HepG2 (cell line): ENCODE results near the gene TBL3.

ENCODE experiments used
- CTCF ChIP-seq: sonication (generic); formaldehyde crosslinking; IDR thresholded peaks from 2 replicates; pipeline ENCODE4 v1.5.0; 2020; ENCODE audit warnings: mild to moderate bottlenecking, missing genetic modification reagents, moderate library complexity
- NR0B2 ChIP-seq: sonication (generic); formaldehyde crosslinking; IDR thresholded peaks from 2 replicates; pipeline ENCODE4 v1.4.0; 2020; ENCODE audit warnings: mild to moderate bottlenecking, missing genetic modification reagents
- SALL2 ChIP-seq: sonication (generic); formaldehyde crosslinking; IDR thresholded peaks from 2 replicates; pipeline ENCODE4 v1.8.1; 2023; ENCODE audit warnings: mild to moderate bottlenecking, missing genetic modification reagents, inconsistent platforms
- ZNF124 ChIP-seq: sonication (generic); formaldehyde crosslinking; IDR thresholded peaks from 2 replicates; pipeline ENCODE4 v1.4.0; 2020; ENCODE audit warnings: missing genetic modification reagents
- ZNF703 ChIP-seq: sonication (generic); formaldehyde crosslinking; IDR thresholded peaks from 2 replicates; pipeline ENCODE4 v1.5.1; 2020; ENCODE audit warnings: missing genetic modification reagents, mild to moderate bottlenecking, moderate library complexity, borderline replicate concordance

GRCh38 chr16:1993731-1994131, 21.9 kb downstream of the TBL3 start:
- TF ChIP-seq ZNF124 (CRISPR knock-in tag): no peak
- no peak for TF ChIP-seq NR0B2
- no peak for TF ChIP-seq CTCF (CRISPR knock-in tag)
- TF ChIP-seq ZNF703 (CRISPR knock-in tag): no peak
- TF ChIP-seq SALL2: no peak
